ENCODE results near the gene FAM171A2. TPM values are rescaled to one million over a fixed set of nuclear protein-coding genes. Genes with fewer than 3 reads are reported as not detected.
A peak's percentile ranks its signal among the peaks of the same experiment; 100 is the strongest.

FAM171A2 gene
- polyA plus RNA-seq, 2 of the 4 experiments (the other 2 are of a cell fraction) = 1.8 to 3.9 TPM

GRCh38 chr17:44408786-44409185 is 45.1 kb upstream of the FAM171A2 start:
- CTCF ChIA-PET = interaction anchor here (1.0 to 2.3 kb wide), 4 partner anchors 10 to 115 kb away, joined by 3 to 25 read pairs (median 3); no protein-coding TSS in a partner anchor
- H3K9me3 ChIP-seq = no peaks in the 10 kb centered on the region
- TF ChIP-seq ELK1 (IDR thresholded peaks at IDR 0.05; ENCODE audit: low read depth, low read length) (no peak), HOXB13 (CRISPR knock-in tag; IDR thresholded peaks at IDR 0.05; ENCODE audit: low read depth) (no peak), NR3C1 (IDR thresholded peaks at IDR 0.05) (no peak), CEBPB (IDR thresholded peaks at IDR 0.05) (no peak), EHF (CRISPR knock-in tag; IDR thresholded peaks at IDR 0.05) (no peak)
- H3K27ac ChIP-seq = no peak overlapping the region
- H3K4me2 ChIP-seq = no peak overlapping the region
- POLR2A ChIA-PET = no interaction called here
- 96% methylated on average over 4 of the region's 4 CpGs for WGBS (ENCODE audit: missing lambda C conversion rate)
- DNase-seq (ENCODE audit: low read depth in 1 of 2, low spot score in 1 of 2) = no peak
- H3K4me1 ChIP-seq = no peaks in the 10 kb centered on the region
- ATAC-seq = no peak
- FAIRE-seq = peak; percentile 13
- no peak overlapping the region for H3K4me3 ChIP-seq

GRCh38 chr17:44402564-44403172 is 39.0 kb upstream of the FAM171A2 start:
- Histone ChIP-seq H3K4me1 (no peaks in the 10 kb centered on the region), H3K27ac (no peak overlapping the region), H3K9me3 (no peaks in the 10 kb centered on the region), H3K4me3 (no peak overlapping the region), H3K4me2 (no peak overlapping the region)
- no peak for TF ChIP-seq CHD2 (IDR thresholded peaks at IDR 0.05; ENCODE audit: low read length, partially characterized antibody)
- no peak for TF ChIP-seq ESRRA (IDR thresholded peaks at IDR 0.05; ENCODE audit: borderline replicate concordance, low read length)
- no peak for TF ChIP-seq ZC3H11A (IDR thresholded peaks at IDR 0.05)
- no peak for TF ChIP-seq SREBF2 (IDR thresholded peaks at IDR 0.05)
- no peak for TF ChIP-seq HEYL (CRISPR knock-in tag; IDR thresholded peaks at IDR 0.05)
- no peak for TF ChIP-seq NPAS2 (CRISPR knock-in tag; IDR thresholded peaks at IDR 0.05; ENCODE audit: borderline replicate concordance)
- DNase-seq (ENCODE audit: low read depth in 1 of 2, low spot score in 1 of 2) (no peak), FAIRE-seq (peak; percentile 36), ATAC-seq (no peak)
- 94% methylated on average over 5 of the region's 5 CpGs for WGBS (ENCODE audit: missing lambda C conversion rate)
- ChIA-PET POLR2A (no interaction called here), CTCF (interaction anchor here (1.0 to 7.4 kb wide), 7 partner anchors 9 to 236 kb away, joined by 4 to 62 read pairs (median 24); partner anchors contain the start of genes FAM171A2 and ITGA2B)

GRCh38 chr17:44400226-44400847 is 36.7 kb upstream of the FAM171A2 start:
- no peaks in the 10 kb centered on the region for H3K9me3 ChIP-seq
- no peak overlapping the region for H3K27ac ChIP-seq
- H3K4me3 ChIP-seq = no peak overlapping the region
- peak; percentile 13 for FAIRE-seq
- peak; percentile 48 for DNase-seq (ENCODE audit: low read depth in 1 of 2, low spot score in 1 of 2)
- H3K4me1 ChIP-seq = no peaks in the 10 kb centered on the region
- TF ChIP-seq ZFP36 (IDR thresholded peaks at IDR 0.05; ENCODE audit: borderline replicate concordance, partially characterized antibody) (no peak), RAD21 (conservative IDR thresholded peaks at IDR 0.05 in 1 of 2, IDR thresholded peaks at IDR 0.05 in 1 of 2) (peak; percentile 59 to 63), SREBF2 (IDR thresholded peaks at IDR 0.05) (no peak), SMC3 (IDR thresholded peaks at IDR 0.05) (peak; percentile 70), HEYL (CRISPR knock-in tag; IDR thresholded peaks at IDR 0.05) (no peak)
- TF ChIP-seq, protein P1, sequence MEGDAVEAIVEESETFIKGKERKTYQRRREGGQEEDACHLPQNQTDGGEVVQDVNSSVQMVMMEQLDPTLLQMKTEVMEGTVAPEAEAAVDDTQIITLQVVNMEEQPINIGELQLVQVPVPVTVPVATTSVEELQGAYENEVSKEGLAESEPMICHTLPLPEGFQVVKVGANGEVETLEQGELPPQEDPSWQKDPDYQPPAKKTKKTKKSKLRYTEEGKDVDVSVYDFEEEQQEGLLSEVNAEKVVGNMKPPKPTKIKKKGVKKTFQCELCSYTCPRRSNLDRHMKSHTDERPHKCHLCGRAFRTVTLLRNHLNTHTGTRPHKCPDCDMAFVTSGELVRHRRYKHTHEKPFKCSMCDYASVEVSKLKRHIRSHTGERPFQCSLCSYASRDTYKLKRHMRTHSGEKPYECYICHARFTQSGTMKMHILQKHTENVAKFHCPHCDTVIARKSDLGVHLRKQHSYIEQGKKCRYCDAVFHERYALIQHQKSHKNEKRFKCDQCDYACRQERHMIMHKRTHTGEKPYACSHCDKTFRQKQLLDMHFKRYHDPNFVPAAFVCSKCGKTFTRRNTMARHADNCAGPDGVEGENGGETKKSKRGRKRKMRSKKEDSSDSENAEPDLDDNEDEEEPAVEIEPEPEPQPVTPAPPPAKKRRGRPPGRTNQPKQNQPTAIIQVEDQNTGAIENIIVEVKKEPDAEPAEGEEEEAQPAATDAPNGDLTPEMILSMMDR (IDR thresholded peaks at IDR 0.05) = peak; percentile 75
- POLR2A ChIA-PET = no interaction called here
- no peak overlapping the region for H3K4me2 ChIP-seq
- peak; percentile 78 to 84; a peak in 5 of 6 replicates for ATAC-seq
- WGBS (ENCODE audit: missing lambda C conversion rate) = 91% methylated on average over 3 of the region's 3 CpGs
- CTCF ChIA-PET = interaction anchor here (0.6 to 7.4 kb wide), 51 partner anchors 8 to 559 kb away, joined by 3 to 62 read pairs (median 4); partner anchors contain the start of genes FAM171A2, GRN, ITGA2B and MEIOC
